Epithelial cell of proximal tubule (primary cell): ENCODE data around the gene DDHD1. TPM values are rescaled to one million over a fixed set of nuclear protein-coding genes. Genes with fewer than 3 reads are reported as not detected.
"Not testable (repeated sequence)": the region's sequence is repeated elsewhere in the genome, so short reads cannot be mapped to it uniquely, and the experiment has no call there.

Experiments used
- DNase-seq: peaks from one replicate; pipeline ENCODE4 v3.0.0-alpha.2; 2011; ENCODE audit warnings: low read depth
- H3K4me3 ChIP-seq: 2 replicates; pipeline ENCODE4 v1.5.1; 2011; ENCODE audit warnings: low read depth, mild to moderate bottlenecking, low read length
- CTCF ChIP-seq: conservative IDR thresholded peaks from 2 replicates; pipeline ENCODE4 v1.5.1; 2012; ENCODE audit warnings: low read depth, mild to moderate bottlenecking, low read length
- total RNA-seq: library from RNA; depleted of rRNA; stranded (reverse); fragments of >200 nt; gene quantifications from 2 replicates; pipeline ENCODE4 v1.2.3, GENCODE V29; 2015

The DDHD1 gene
- total RNA-seq, 1 donor from 2014 or later = 4.1 TPM

GRCh38 chr14:53124786-53125185 is 28.3 kb downstream of the DDHD1 start:
- no peak overlapping the region for H3K4me3 ChIP-seq
- no peak for TF ChIP-seq CTCF
- no peak for DNase-seq

GRCh38 chr14:53121419-53121818 is 31.7 kb downstream of the DDHD1 start:
- not testable (repeated sequence) for DNase-seq, H3K4me3 ChIP-seq

- H3K4me3 ChIP-seq, DNase-seq: not testable (repeated sequence)
Measured at GRCh38 chr14:53117479-53117878, 35.6 kb downstream of the DDHD1 start.

- TF ChIP-seq CTCF = no peak
- no peak overlapping the region for H3K4me3 ChIP-seq
- no peak for DNase-seq
Measured at GRCh38 chr14:53113989-53114388, 39.1 kb downstream of the DDHD1 start.

- TF ChIP-seq CTCF = no peak
- H3K4me3 ChIP-seq = no peak overlapping the region
- no peak for DNase-seq
Measured at GRCh38 chr14:53110096-53110495, 43.0 kb downstream of the DDHD1 start.

- no peak overlapping the region for H3K4me3 ChIP-seq
- no peak for DNase-seq
- no peak for TF ChIP-seq CTCF
Measured at GRCh38 chr14:53109105-53110041, 43.8 kb downstream of the DDHD1 start.

GRCh38 chr14:53108292-53109104 is 44.6 kb downstream of the DDHD1 start:
- no peak for DNase-seq
- no peak for TF ChIP-seq CTCF
- H3K4me3 ChIP-seq = no peak overlapping the region
